Hepatocyte (in vitro differentiated cells): ENCODE results near the gene CHD2. TPM values are rescaled to one million over a fixed set of nuclear protein-coding genes. Genes with fewer than 3 reads are reported as not detected.

Source experiments
- DNase-seq: peaks from one replicate; pipeline ENCODE4 v3.0.0-alpha.2; 2016; ENCODE audit warnings: low spot score
- H2AFZ ChIP-seq: fragments of 200-600 bp; sonication (generic); 2 replicates; pipeline ENCODE4 v1.6.0; 2016; ENCODE audit warnings: antibody characterized with exemption, mild to moderate bottlenecking
- H3K27ac ChIP-seq: fragments of 200-600 bp; sonication (generic); 2 replicates; pipeline ENCODE4 v1.5.1; 2016; ENCODE audit warnings: mild to moderate bottlenecking
- H3K27me3 ChIP-seq: fragments of 200-600 bp; sonication (generic); 2 replicates; pipeline ENCODE4 v1.6.1; 2016
- H3K36me3 ChIP-seq: fragments of 200-600 bp; sonication (generic); replicated peaks from 2 replicates; pipeline ENCODE4 v1.5.1; 2016; ENCODE audit warnings: low read depth; ENCODE audit not compliant: insufficient read depth
- H3K4me1 ChIP-seq: fragments of 200-600 bp; sonication (generic); 2 replicates; pipeline ENCODE4 v1.5.1; 2016; ENCODE audit warnings: mild to moderate bottlenecking, moderate library complexity; ENCODE audit not compliant: insufficient read depth
- H3K4me2 ChIP-seq: fragments of 200-600 bp; sonication (generic); 2 replicates; pipeline ENCODE4 v1.6.0; 2016
- H3K4me3 ChIP-seq: fragments of 200-600 bp; sonication (generic); 2 replicates; pipeline ENCODE4 v1.5.1; 2016; ENCODE audit warnings: mild to moderate bottlenecking
- H3K79me2 ChIP-seq: fragments of 200-600 bp; sonication (generic); 2 replicates; pipeline ENCODE4 v1.6.0; 2017; ENCODE audit warnings: mild to moderate bottlenecking
- H3K9me2 ChIP-seq: fragments of 200-600 bp; sonication (generic); replicated peaks from 2 replicates; pipeline ENCODE4 v1.6.0; 2017; ENCODE audit warnings: mild to moderate bottlenecking; ENCODE audit not compliant: insufficient read depth
- H3K9me3 ChIP-seq: fragments of 200-600 bp; sonication (generic); 2 replicates; pipeline ENCODE4 v1.5.1; 2016; ENCODE audit warnings: low read depth, mild to moderate bottlenecking
- H4K20me1 ChIP-seq: fragments of 200-600 bp; sonication (generic); 2 replicates; pipeline ENCODE4 v1.6.0; 2016; ENCODE audit warnings: mild to moderate bottlenecking; ENCODE audit not compliant: insufficient read depth, poor library complexity, severe bottlenecking
- CTCF ChIP-seq: fragments of 200-600 bp; sonication (generic); IDR thresholded peaks from 2 replicates; pipeline ENCODE4 v1.5.1; 2016; ENCODE audit warnings: antibody characterized with exemption, mild to moderate bottlenecking; ENCODE audit not compliant: poor library complexity
- EZH2 ChIP-seq: fragments of 200-600 bp; sonication (generic); IDR thresholded peaks from 2 replicates; pipeline ENCODE4 v1.6.1; 2016; ENCODE audit warnings: antibody characterized with exemption, mild to moderate bottlenecking, borderline replicate concordance
- EZH2phosphoT487 ChIP-seq: fragments of 200-600 bp; sonication (generic); IDR thresholded peaks from one replicate; pipeline ENCODE4 v1.6.1; 2018; ENCODE audit warnings: antibody characterized with exemption, mild to moderate bottlenecking, low read depth, moderate library complexity; ENCODE audit not compliant: unreplicated experiment, severe bottlenecking
- whole genome bisulfite sequencing: methylation state at CpG from one replicate; pipeline ENCODE4 v1.1.6; 2016; ENCODE audit warnings: low lambda C conversion rate; ENCODE audit errors: missing lambda C conversion rate; 5-methylcytosine and 5-hydroxymethylcytosine counted together
- polyA plus RNA-seq: library from polyadenylated mRNA; unstranded; fragments of >200 nt; fragmentation: Nextera tagmentation; extraction: Ambion mirVana; gene quantifications from 2 replicates; pipeline ENCODE4 v1.2.1, GENCODE V29; 2016
- total RNA-seq: library from RNA; depleted of rRNA; stranded (reverse); fragments of >200 nt; gene quantifications from 2 replicates; pipeline ENCODE4 v1.2.3, GENCODE V29; 2014

Gene CHD2
- total and polyA plus RNA-seq, 2 experiments from 2014 or later = 49.3 to 133 TPM

- TF ChIP-seq CTCF (no peak), EZH2phosphoT487 (no peak), EZH2 (no peak)
- no peaks in the 10 kb centered on the region for H3K4me1 ChIP-seq
- no peaks in the 10 kb centered on the region for H3K9me2 ChIP-seq
- H3K9me3 ChIP-seq = no peaks in the 10 kb centered on the region
- H3K4me3 ChIP-seq = no peak overlapping the region
- no peak overlapping the region for H3K27ac ChIP-seq
- H3K27me3 ChIP-seq = no peaks in the 10 kb centered on the region
- H3K36me3 ChIP-seq = peaks cover 7% of the 10 kb centered on the region
- no peak overlapping the region for H2AFZ ChIP-seq
- WGBS = 86% methylated on average over 2 of the region's 2 CpGs
- peaks cover 5% of the 10 kb centered on the region for H4K20me1 ChIP-seq
- H3K4me2 ChIP-seq = no peak overlapping the region
- H3K79me2 ChIP-seq = peaks cover 93% of the 10 kb centered on the region
- no peak for DNase-seq
Observed at GRCh38 chr15:92963794-92964193, 63.7 kb downstream of the CHD2 start.

GRCh38 chr15:92968926-92969651 is 69.0 kb downstream of the CHD2 start:
- Histone ChIP-seq H3K4me2 (no peak overlapping the region), H3K4me1 (no peaks in the 10 kb centered on the region), H3K9me3 (no peaks in the 10 kb centered on the region), H3K9me2 (no peaks in the 10 kb centered on the region), H3K79me2 (peaks cover 88% of the 10 kb centered on the region), H2AFZ (no peak overlapping the region), H3K36me3 (peaks cover under 1% of the 10 kb centered on the region), H4K20me1 (peaks cover 8% of the 10 kb centered on the region), H3K4me3 (no peak overlapping the region), H3K27ac (no peak overlapping the region), H3K27me3 (no peaks in the 10 kb centered on the region)
- no peak for TF ChIP-seq EZH2phosphoT487
- TF ChIP-seq EZH2 = no peak
- TF ChIP-seq CTCF = peak; percentile 7
- DNase-seq = no peak
- 93% methylated on average over 5 of the region's 5 CpGs for WGBS

GRCh38 chr15:92970656-92971055 is 70.5 kb downstream of the CHD2 start:
- H3K36me3 ChIP-seq = no peaks in the 10 kb centered on the region
- no peaks in the 10 kb centered on the region for H3K4me1 ChIP-seq
- no peak overlapping the region for H3K27ac ChIP-seq
- H2AFZ ChIP-seq = no peak overlapping the region
- H3K27me3 ChIP-seq = no peaks in the 10 kb centered on the region
- peaks cover 4% of the 10 kb centered on the region for H4K20me1 ChIP-seq
- H3K4me3 ChIP-seq = no peak overlapping the region
- TF ChIP-seq CTCF (no peak), EZH2 (no peak), EZH2phosphoT487 (no peak)
- DNase-seq = no peak
- WGBS = 94% methylated on average over 1 of the region's 1 CpG
- H3K9me3 ChIP-seq = no peaks in the 10 kb centered on the region
- H3K79me2 ChIP-seq = peaks cover 87% of the 10 kb centered on the region
- H3K4me2 ChIP-seq = no peak overlapping the region
- H3K9me2 ChIP-seq = no peaks in the 10 kb centered on the region
